Thoracic aorta (tissue), 2 donors: ENCODE measurements around the gene PNMA6F. TPM values are rescaled to one million over a fixed set of nuclear protein-coding genes. Genes with fewer than 3 reads are reported as not detected.

Experiments
- ATAC-seq: fragments of 150-250 bp; one replicate; pipeline ENCODE4 v1.8.0; 2017; ENCODE audit warnings: low read depth; ENCODE audit not compliant: insufficient number of reproducible peaks, low FRiP score
- DNase-seq: peaks from one replicate; pipeline ENCODE4 v3.0.0-alpha.2; 2020; ENCODE audit warnings: low spot score
- H3K27ac ChIP-seq, 2 donors: fragments of 200-600 bp; sonication (generic); 1 replicate in 1 of 2; 2 replicates in 1 of 2; pipeline ENCODE4 v1.5.1; 2016; ENCODE audit warnings: mild to moderate bottlenecking in 2 of 2, moderate library complexity in 2 of 2
- H3K27me3 ChIP-seq: fragments of 200-600 bp; sonication (generic); replicated peaks from 2 replicates; pipeline ENCODE4 v1.6.0; 2016; ENCODE audit warnings: mild to moderate bottlenecking; ENCODE audit not compliant: insufficient read depth
- H3K36me3 ChIP-seq: fragments of 200-600 bp; sonication (generic); one replicate; pipeline ENCODE4 v1.5.1; 2016
- H3K4me1 ChIP-seq, 2 donors: fragments of 200-600 bp; sonication (generic); 1 replicate in 1 of 2; 2 replicates in 1 of 2; pipeline versions ENCODE4 v1.5.1 to v1.6.0; 2016; ENCODE audit warnings: low read depth in 2 of 2, mild to moderate bottlenecking in 1 of 2; ENCODE audit not compliant: control insufficient read depth in 1 of 2
- H3K4me3 ChIP-seq: fragments of 200-600 bp; sonication (generic); 2 replicates; pipeline ENCODE4 v1.5.1; 2016; ENCODE audit warnings: mild to moderate bottlenecking
- H3K9me3 ChIP-seq: fragments of 200-600 bp; sonication (generic); 2 replicates; pipeline ENCODE4 v1.5.1; 2016
- CTCF ChIP-seq: fragments of 200-600 bp; sonication (generic); IDR thresholded peaks from one replicate; pipeline ENCODE4 v1.5.1; 2019; ENCODE audit warnings: antibody characterized with exemption
- total RNA-seq, 2 donors: library from RNA; depleted of rRNA; stranded (reverse); fragments of >200 nt; gene quantifications; one replicate each; pipeline versions ENCODE4 v1.1.0 to v1.2.3, GENCODE V29; 2016

PNMA6F gene
- total RNA-seq: not detected

GRCh38 chrX:153321381-153322124 is at the start of gene PNMA6F:
PNMA6F (minus strand) TSS chrX:153321767; CDS start chrX:153320674, 1,093 bp downstream.
- ATAC-seq (no peak), DNase-seq (no peak)
- Histone ChIP-seq H3K4me1 (no peaks in the 10 kb centered on the region), H3K36me3 (no peaks in the 10 kb centered on the region), H3K9me3 (no peaks in the 10 kb centered on the region), H3K27ac (no peak within 1 kb of the TSS), H3K27me3 (no peaks in the 10 kb centered on the region), H3K4me3 (no peak within 1 kb of the TSS)
- no peak for TF ChIP-seq CTCF

GRCh38 chrX:153371256-153371655 is 49.7 kb upstream of the PNMA6F start:
- H3K27ac ChIP-seq: no peak overlapping the region
- no peaks in the 10 kb centered on the region for H3K36me3 ChIP-seq
- no peaks in the 10 kb centered on the region for H3K4me1 ChIP-seq
- ATAC-seq (no peak), DNase-seq (no peak)
- H3K9me3 ChIP-seq: no peaks in the 10 kb centered on the region
- no peaks in the 10 kb centered on the region for H3K27me3 ChIP-seq
- no peak overlapping the region for H3K4me3 ChIP-seq
- no peak for TF ChIP-seq CTCF

GRCh38 chrX:153370293-153371055 is 48.9 kb upstream of the PNMA6F start:
- ATAC-seq (no peak), DNase-seq (no peak)
- Histone ChIP-seq H3K9me3 (no peaks in the 10 kb centered on the region), H3K27ac (no peak overlapping the region), H3K27me3 (no peaks in the 10 kb centered on the region), H3K4me1 (no peaks in the 10 kb centered on the region), H3K36me3 (no peaks in the 10 kb centered on the region), H3K4me3 (no peak overlapping the region)
- TF ChIP-seq CTCF: no peak

GRCh38 chrX:153366878-153367538 is 45.4 kb upstream of the PNMA6F start:
- no peak for DNase-seq
- Histone ChIP-seq H3K27ac (no peak overlapping the region), H3K4me3 (no peak overlapping the region), H3K9me3 (no peaks in the 10 kb centered on the region), H3K36me3 (no peaks in the 10 kb centered on the region), H3K4me1 (no peaks in the 10 kb centered on the region), H3K27me3 (no peaks in the 10 kb centered on the region)
- no peak for TF ChIP-seq CTCF
- no peak for ATAC-seq

- Histone ChIP-seq H3K27me3 (no peaks in the 10 kb centered on the region), H3K4me1 (no peaks in the 10 kb centered on the region), H3K4me3 (no peak overlapping the region), H3K9me3 (no peaks in the 10 kb centered on the region), H3K36me3 (no peaks in the 10 kb centered on the region), H3K27ac (no peak overlapping the region)
- ATAC-seq (no peak), DNase-seq (no peak)
- TF ChIP-seq CTCF: no peak
Observed at GRCh38 chrX:153366119-153366518, 44.6 kb upstream of the PNMA6F start.
